HG02571 (cell line): ENCODE data around the gene DDA1.
"Not testable (repeated sequence)": the region's sequence is repeated elsewhere in the genome, so short reads cannot be mapped to it uniquely, and the experiment has no call there.

Experiments
- ATAC-seq: cut with Tn5 transposase; IDR thresholded peaks from one replicate; pipeline ENCODE4 v1.9.1; 2021; ENCODE audit warnings: mild to moderate bottlenecking, moderate library complexity; ENCODE audit not compliant: unreplicated experiment

DDA1 gene

DNA sequence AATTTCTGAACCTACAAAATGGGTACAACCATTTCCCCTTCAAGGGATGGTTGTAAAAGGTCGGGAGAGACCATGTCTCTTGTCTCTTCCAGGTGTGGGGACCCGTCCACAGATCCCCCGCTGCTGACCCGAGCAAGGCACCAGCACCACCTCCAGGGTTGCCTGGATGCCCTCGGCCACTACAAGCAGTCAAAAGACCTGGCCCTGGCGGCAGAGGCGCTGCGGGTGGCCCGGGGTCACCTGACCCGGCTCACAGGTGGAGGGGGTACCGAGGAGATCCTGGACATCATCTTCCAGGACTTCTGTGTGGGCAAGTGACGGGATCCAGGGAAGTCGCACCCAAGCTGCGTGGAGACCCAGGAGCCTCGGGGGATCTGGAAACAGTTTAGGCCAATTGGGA, 32.0 kb downstream of the DDA1 start:
- ATAC-seq, result no peak

DNA sequence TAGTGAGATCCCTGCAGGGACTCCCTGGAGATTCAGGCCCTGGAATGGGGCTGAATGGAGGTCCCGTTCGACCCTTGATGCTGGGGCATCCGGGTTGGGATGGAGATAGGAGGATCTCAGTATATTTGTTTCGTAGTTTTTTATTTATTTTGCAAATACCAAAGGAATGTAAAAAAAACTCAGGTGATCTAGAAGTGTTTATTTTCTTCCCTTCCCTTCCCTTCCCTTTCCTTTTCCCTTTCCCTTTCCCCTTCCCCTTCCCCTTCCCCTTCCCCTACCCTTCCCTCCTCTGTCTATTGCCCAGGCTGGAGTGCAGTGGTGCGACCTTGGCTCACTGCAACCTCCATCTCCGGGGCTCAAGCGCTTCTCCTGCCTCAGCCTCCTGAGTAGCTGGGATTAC, 32.5 kb downstream of the DDA1 start:
- no peak for ATAC-seq

DNA sequence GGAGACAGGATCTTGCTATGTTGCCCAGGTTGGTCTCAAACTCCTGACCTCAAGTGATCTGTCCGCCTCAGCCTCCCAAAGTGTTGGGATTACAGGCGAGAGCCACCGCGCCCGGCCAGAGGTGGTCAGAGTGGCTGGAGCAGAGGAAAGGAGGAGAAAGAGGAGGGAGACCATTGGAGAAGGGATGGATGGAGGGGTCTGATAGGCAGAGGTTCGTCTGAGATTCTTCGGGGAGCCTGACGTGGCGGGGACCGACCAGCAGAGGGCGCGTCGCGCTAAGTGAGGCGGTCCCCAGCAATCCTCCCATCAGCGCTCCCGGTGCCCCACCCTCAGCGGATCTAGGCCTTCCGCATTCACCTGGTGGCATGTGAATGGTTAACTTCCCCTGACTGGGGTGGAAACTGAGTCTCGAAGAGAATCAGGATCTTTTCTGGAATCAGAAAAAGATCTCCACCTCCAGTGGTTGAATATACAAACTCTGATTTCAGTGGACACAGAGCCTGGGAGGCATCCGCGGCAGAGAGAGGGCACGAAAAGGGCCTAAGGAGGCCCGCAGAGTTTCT, 36.8 kb downstream of the DDA1 start:
- no peak for ATAC-seq

DNA sequence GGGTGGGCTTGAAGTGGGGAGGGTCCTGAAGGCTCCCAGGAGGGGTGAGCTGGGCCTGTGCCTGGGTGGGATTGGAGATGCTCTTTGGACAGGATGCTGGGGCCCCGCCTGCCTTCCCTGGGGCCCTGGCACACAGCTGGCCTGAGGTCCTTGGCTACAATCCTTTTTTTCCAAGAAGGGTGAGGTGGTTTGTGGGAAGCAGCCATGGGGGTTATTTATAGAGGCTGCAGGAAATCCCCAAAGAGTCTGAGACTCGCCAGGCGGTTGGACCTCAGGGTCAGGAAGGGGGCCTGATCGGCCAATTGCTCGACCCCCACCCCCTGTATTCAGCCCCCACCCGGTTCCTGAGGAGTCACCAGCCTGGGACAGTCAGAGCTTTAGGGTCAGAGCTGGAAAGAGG, 38.0 kb downstream of the DDA1 start:
- ATAC-seq, result no peak

DNA sequence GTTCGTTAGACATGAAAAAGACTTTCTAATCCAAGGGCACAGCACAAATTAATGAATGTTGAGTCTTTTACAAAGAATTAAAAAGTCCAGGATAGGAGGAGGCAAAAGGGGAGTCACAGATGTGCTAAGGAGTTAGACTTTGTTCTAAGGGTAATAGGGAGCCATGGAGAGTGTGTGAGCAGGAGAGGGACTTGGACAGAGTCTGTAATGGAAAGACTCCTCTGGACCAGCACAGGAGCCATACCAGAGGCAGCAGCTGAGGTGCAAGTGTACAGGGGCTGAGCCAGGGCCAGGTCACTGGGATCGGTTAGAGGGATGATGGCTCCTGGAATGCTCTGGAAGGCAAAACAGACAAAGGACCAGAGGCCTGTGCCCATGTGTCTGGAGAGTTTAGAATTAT, 38.5 kb downstream of the DDA1 start:
- no peak for ATAC-seq

DNA sequence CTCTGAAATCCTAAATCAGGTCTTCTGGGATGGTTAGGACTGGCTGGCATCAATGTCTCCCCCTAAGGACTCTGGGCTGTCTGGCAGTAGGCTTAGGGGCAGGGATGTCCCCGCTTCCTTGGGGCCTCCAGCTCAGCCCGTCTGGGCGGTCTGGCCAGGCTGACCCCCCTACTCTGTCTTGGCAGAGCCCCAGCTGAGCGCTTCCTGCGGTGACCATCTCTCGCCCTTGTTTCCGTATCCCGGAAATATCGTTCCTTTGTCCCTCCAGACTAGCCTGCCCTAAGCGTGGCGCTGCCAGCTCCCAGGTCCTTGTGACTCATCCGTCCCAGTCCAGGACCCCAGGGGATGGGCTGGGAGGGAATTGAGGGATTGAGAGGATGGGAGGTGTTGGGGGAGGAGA, 39.3 kb downstream of the DDA1 start:
- ATAC-seq, result no peak

DNA sequence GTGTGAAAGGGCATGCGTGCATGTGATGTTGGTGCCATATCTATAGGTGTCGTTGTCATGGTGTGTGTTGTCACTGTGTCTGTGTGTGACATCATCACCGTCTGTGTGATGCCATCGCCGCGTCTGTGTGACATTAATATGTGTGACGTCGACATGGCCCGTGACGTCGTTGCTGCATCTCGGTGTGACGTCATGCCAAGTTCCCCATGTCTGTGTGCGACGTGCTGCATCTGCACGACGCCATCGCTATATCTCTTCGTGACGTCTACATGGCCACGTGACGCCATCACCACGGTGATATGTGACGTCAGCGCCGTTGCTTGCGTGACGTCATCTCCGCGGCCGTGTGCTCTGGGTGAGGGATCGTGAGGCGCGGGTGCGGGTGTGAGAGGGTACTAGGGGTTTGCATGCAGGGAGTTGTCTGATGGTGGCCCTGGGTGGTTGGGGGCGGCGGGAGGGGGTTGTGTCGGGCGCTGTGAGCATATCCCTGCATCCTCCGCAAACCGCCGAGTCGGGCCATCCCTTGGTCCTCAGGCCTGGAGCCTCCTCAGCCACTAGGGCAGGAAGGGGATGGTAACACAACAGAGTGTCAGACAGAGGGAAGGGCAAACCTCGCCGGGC, 42.6 kb downstream of the DDA1 start:
- no peak for ATAC-seq

DNA sequence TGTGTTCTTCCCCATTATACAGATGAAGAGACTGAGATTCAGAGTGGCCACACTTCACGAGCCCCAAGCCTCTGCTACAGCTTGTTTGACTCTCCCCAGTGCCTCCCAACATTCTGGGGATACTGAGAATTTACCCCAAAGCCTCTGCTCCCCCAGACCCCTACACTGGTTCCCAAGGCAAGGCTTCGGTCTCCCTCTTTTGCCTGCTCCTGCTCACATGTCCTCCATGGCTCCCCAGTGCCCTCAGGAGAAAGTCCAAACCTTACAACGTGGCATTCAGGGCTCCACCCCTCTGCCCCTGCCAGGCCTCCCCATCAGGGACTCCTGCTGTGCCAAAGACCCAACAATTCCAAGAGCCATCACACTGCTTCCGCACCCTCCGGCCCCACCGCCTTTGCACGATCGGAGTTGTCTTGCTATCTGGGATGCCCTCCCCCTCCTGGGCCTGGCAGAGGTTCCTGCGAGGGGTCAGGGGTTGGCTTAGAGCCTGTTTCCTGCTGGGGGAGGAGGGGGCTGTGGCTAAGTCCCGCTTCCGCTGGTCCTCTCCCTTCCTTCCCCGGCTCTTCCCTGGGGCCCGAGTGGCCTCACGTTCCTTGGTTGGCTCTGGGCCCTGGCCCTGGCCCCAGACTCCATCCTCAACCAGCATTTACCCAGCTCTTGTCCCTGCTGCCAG, 43.4 kb downstream of the DDA1 start:
- ATAC-seq, result no peak

DNA sequence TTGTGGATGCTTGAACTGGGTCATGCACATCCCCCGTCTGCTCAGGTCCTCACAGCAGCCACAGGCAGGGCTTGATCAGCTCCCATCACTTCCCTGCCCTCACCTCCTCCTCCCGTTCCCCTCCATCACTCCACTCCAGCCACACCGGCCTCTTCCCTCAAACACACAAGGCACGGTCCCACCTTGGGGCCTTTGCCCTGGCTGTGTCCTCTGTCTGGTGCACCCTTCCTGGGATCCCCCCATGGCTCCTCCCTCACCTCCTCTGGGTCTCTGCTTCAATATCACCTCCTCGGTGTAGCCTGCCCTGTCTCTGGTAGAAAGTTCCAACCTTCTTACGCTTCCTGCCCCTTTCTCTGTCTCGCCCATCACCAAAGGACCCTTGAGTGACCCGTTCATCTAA, 44.0 kb downstream of the DDA1 start:
- ATAC-seq, result no peak

DNA sequence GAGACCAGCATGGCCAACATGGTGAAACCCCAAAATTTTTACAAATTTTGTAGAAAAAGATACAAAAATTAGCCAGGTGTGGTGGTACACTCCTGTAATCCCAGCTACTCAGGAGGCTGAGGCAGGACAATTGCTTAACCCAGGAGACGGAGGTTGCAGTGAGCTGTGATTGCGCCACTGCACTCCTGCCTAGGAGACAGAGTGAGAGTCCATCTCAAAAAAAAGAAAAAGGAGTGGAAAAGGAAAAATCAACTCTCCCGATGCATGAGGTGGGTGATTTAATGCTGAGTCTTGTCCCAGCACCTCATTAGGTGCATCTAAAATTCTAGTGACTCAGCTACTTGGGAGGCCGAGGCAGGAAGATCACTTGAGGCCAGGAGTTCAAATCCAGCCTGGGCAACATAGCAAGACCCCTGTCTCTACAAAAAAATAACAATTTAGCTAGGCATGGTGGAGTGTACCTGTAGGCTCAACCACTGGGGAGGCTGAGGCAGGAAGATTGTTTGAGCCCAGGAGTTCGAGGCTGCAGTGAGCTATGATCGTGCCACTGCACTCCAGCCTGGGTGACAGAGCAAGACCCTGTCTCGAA, 47.8 kb downstream of the DDA1 start:
- no peak for ATAC-seq

DNA sequence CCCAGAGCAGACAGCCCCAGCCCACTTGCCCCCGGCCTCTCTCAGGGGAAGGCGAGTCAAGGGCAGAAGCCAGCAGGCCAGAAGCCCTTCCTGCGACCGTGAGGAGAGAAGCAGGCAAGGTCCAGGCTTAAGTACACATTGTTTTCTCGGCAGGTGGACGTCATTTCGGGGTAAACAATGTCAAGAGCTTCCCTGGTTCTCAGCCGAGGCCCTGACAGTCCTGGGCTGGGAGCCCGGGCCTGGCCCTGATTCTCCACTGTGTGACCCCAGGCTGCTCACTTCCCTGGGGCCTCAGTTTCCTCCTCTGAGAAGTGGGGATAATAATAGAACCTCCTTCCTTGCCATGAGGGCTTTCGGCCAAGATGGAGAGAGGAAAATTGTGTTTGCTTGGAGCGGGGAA, 48.4 kb downstream of the DDA1 start:
- ATAC-seq, result no peak

DNA sequence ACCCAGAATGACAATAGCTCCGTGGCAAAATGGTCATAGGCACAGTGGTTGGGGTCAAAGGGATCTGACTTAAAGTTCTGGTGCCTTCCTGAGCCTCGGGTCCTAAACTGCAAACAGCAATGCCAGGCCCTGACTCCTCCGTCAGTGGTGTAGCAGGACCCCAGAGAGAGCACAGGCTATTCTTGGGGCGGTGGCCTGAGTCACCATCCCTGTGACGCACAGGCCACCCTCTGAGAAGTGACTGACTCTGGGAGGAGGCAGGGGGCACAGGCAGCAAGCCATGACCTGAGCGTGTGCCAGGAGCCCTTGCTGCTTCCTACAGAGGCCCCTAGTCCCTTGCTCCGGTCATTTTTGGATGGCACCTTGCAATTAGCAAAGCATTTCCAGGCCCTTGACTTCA, 49.0 kb downstream of the DDA1 start:
- no peak for ATAC-seq

DNA sequence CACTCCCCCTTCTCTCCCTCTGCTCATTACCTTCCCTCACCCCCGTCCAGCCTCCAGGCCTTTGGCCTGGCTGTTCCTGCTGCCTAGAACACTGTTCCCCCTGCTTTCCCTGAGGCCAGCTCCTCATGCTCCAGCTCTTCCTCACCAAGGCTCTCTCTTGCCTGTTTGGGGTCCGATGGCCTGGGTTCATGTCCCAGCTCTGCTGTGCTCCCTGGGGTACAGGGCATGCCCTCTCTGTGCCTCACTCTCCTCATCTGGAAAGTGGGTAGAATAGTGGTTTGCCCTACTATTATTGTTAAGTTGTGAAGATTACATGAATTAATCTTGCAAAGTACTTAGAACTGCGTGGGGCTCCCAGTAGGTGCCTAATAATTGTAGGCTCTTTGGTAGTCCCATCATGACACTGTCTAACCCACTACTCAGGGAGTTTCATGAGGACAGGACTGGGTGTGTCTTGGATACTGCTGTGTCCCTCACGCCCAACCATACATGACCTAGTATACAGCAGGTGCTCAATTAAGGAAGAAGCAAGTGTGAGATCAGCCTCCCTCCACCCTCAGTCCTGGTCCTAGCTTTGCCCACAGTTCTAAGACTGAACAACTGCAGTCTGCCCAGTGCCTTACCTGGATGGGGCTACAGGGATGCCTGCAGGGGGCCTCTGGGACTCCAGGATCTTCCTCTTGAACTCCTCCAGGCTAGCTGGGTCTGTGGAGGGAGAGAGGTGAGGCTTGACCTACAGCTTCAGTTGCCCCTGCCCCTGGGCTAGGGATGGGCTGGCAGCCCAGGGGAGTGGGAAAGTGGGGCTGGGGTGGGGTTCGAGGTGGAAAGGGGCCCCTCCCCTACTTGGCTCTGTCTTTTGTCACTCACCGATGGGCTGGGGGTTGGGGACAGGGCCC, 50.8 kb downstream of the DDA1 start:
- no peak for ATAC-seq

DNA sequence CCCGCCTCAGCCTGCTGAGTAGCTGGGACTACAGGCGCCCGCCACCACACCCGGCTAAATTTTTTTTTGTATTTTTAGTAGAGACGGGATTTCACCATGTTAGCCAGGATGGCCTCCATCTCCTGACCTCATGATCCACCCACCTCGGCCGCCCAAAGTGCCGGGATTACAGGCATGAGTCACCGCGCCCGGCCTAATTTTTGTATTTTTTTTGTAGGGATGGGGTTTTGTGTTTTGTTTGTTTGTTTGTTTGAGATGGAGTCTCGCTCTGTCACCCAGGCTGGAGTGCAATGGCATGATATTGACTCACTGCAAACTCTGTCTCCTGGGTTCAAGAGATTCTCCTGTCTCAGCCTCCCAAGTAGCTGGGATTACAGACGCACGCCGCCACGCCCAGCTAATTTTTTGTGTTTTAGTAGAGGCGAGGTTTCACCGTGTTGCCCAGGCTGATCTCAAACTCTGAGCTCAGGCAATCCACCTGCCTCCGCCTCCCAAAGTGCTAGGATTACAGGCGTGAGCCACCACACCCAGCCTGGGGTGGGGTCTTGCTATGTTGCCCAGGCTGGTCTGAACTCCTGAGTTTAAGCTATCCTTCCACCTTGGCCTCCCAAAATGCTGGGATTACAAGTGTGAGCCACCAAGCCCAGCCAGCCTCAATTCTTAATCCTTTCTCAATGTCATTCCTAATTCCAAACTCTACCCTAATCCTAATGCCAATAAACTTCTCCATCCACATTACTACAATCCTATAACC, 54.7 kb downstream of the DDA1 start:
- not testable (repeated sequence) for ATAC-seq

DNA sequence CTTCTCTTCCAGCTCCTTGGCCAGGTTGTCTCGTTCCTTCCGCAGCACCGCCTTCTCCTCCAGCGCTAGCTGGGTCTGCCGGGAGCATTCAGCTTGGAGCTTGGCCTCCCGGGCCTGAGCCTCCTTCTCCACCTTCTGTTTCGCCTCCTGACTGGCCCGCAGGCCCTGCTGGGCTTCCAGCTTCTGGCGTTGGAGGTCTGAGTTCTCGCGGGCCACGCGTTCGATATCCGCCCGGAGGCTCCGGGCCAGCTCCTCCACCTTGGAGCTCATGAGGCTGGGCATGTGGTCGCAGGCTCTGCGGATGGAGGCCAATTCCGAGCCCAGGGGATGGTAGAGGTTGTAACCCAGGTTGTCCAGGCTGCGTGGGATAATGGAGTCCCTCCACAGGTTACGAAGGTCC, 56.0 kb downstream of the DDA1 start:
- no peak for ATAC-seq

DNA sequence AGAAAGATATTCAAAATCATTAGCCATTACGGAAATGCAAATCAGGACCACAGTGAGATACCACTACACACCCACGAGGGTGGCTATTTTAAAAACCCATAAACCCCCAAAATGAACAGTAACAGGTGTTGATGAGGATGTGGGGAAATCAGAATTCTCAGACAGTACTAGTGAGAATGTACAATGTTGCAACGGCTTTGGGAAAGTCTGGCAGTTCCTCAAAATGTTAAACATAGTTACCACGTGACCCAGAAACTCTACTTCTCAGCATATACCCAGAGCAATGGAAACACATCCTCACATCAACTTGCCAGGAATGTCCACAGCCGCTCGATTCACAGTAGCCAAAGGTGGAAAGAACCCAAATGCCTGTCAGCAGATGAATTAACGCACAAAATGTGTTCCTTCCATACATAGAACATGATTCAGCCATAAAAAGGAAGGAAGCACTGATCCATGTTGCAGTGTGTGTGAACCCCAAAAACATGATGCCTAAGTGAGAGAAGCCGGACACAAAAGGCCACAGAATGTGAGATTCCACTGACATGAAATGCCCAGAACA, 60.7 kb downstream of the DDA1 start:
- ATAC-seq, result peak; percentile 67
